GM23338 (cell line): ENCODE results near the gene ZNF415. TPM values are rescaled to one million over a fixed set of nuclear protein-coding genes. Genes with fewer than 3 reads are reported as not detected.

Experiments
- ATAC-seq: fragments of 200-7000 bp; cut with Tn5 transposase; 3 replicates; pipeline ENCODE4 v1.9.1; 2020
- DNase-seq: peaks from one replicate; pipeline ENCODE4 v3.0.0-alpha.2; 2015; ENCODE audit warnings: low spot score
- H2AFZ ChIP-seq: fragments of 200-600 bp; sonication (generic); 2 replicates; pipeline ENCODE4 v1.8.0; 2016; ENCODE audit warnings: antibody characterized with exemption, mild to moderate bottlenecking, moderate library complexity
- H3F3A ChIP-seq: fragments of 200-600 bp; sonication (generic); replicated peaks from 2 replicates; pipeline ENCODE4 v1.8.0; 2017; ENCODE audit warnings: antibody characterized with exemption, mixed run types, low read depth
- H3K27ac ChIP-seq: fragments of 200-600 bp; sonication (generic); 2 replicates; pipeline ENCODE4 v1.6.1; 2016; ENCODE audit warnings: low read depth
- H3K27me3 ChIP-seq: fragments of 200-600 bp; sonication (generic); 2 replicates; pipeline ENCODE4 v1.8.0; 2016; ENCODE audit warnings: mild to moderate bottlenecking, mixed run types, moderate library complexity; ENCODE audit not compliant: insufficient read depth
- H3K36me3 ChIP-seq: fragments of 200-600 bp; sonication (generic); 2 replicates; pipeline ENCODE4 v1.8.0; 2016; ENCODE audit warnings: mild to moderate bottlenecking; ENCODE audit not compliant: insufficient read depth
- H3K4me1 ChIP-seq: fragments of 200-600 bp; sonication (generic); 2 replicates; pipeline ENCODE4 v1.8.0; 2016; ENCODE audit warnings: mild to moderate bottlenecking, moderate library complexity; ENCODE audit not compliant: insufficient read depth
- H3K4me2 ChIP-seq: fragments of 200-600 bp; sonication (generic); 2 replicates; pipeline ENCODE4 v1.7.1; 2017; ENCODE audit warnings: mixed run types
- H3K4me3 ChIP-seq: fragments of 200-600 bp; sonication (generic); 2 replicates; pipeline ENCODE4 v1.6.1; 2016; ENCODE audit warnings: mixed run types
- H3K79me2 ChIP-seq: fragments of 200-600 bp; sonication (generic); replicated peaks from 2 replicates; pipeline ENCODE4 v1.8.0; 2017; ENCODE audit warnings: mild to moderate bottlenecking; ENCODE audit not compliant: insufficient read depth
- H3K9me2 ChIP-seq: fragments of 200-600 bp; sonication (generic); 2 replicates; pipeline ENCODE4 v1.8.0; 2017; ENCODE audit not compliant: insufficient read depth
- H4K20me1 ChIP-seq: fragments of 200-600 bp; sonication (generic); replicated peaks from 2 replicates; pipeline ENCODE4 v1.8.0; 2017; ENCODE audit warnings: mild to moderate bottlenecking; ENCODE audit not compliant: insufficient read depth
- H3K27ac Mint-ChIP-seq: 2 replicates; pipeline ENCODE4 v1.8.0; 2020; ENCODE audit warnings: inconsistent platforms, mild to moderate bottlenecking, moderate library complexity, mixed read lengths
- H3K27me3 Mint-ChIP-seq: 3 replicates; pipeline ENCODE4 v1.8.0; 2022; ENCODE audit warnings: low read depth, mild to moderate bottlenecking, moderate library complexity, mixed read lengths, inconsistent platforms; ENCODE audit not compliant: insufficient read depth, poor library complexity
- H3K36me3 Mint-ChIP-seq: 3 replicates; pipeline ENCODE4 v1.8.0; 2021; ENCODE audit warnings: low read depth, mild to moderate bottlenecking, inconsistent platforms, moderate library complexity, mixed read lengths
- H3K4me1 Mint-ChIP-seq: 3 replicates; pipeline ENCODE4 v1.8.0; 2020; ENCODE audit warnings: mild to moderate bottlenecking, inconsistent platforms, mixed read lengths
- H3K4me3 Mint-ChIP-seq: 3 replicates; pipeline ENCODE4 v1.8.0; 2021; ENCODE audit warnings: moderate library complexity, mild to moderate bottlenecking, inconsistent platforms, mixed read lengths
- H3K9me3 Mint-ChIP-seq: 3 replicates; pipeline ENCODE4 v1.8.0; 2020; ENCODE audit warnings: moderate library complexity, mild to moderate bottlenecking, inconsistent platforms, mixed read lengths
- CREB1 ChIP-seq: fragments of 250-450 bp; sonication (Bioruptor Pico); IDR thresholded peaks from 2 replicates; pipeline ENCODE4 v1.5.0; 2020; ENCODE audit warnings: low read depth, mild to moderate bottlenecking, moderate library complexity
- EZH2phosphoT487 ChIP-seq: fragments of 200-600 bp; sonication (generic); IDR thresholded peaks from one replicate; pipeline ENCODE4 v1.8.1; 2018; ENCODE audit warnings: antibody characterized with exemption; ENCODE audit not compliant: unreplicated experiment
- POLR2AphosphoS5 ChIP-seq: IDR thresholded peaks from 2 replicates; pipeline ENCODE4 v1.6.1; 2016; ENCODE audit warnings: antibody characterized with exemption, low read depth
- STAT1 ChIP-seq: IDR thresholded peaks from one replicate; pipeline ENCODE4 v1.6.1; 2016; ENCODE audit warnings: antibody characterized with exemption; ENCODE audit not compliant: unreplicated experiment
- ZNF331 ChIP-seq: fragments of 250-450 bp; sonication (Bioruptor Pico); IDR thresholded peaks from 2 replicates; pipeline ENCODE4 v1.5.0; 2020; ENCODE audit warnings: low read depth, mild to moderate bottlenecking, moderate library complexity
- polyA plus RNA-seq: library from polyadenylated mRNA; unstranded; fragments of >200 nt; fragmentation: Nextera tagmentation; extraction: Ambion mirVana; gene quantifications from 2 replicates; pipeline ENCODE4 v1.2.1, GENCODE V29; 2016
- total RNA-seq: library from RNA; depleted of rRNA; stranded (reverse); fragments of >200 nt; shearing (Covaris generic); gene quantifications from 2 replicates; pipeline ENCODE4 v1.2.3, GENCODE V29; 2014
- TF ChIP-seq, protein P1 (sequence below), 2 experiments: fragments of 200-600 bp in 1 of 2; sonication (generic) in 1 of 2; conservative IDR thresholded peaks; 2 replicates each; pipeline versions ENCODE4 v1.5.1 to v1.6.1; 2016 to 2017; ENCODE audit warnings: antibody characterized with exemption in 2 of 2, low read depth in 2 of 2, mild to moderate bottlenecking in 2 of 2, moderate library complexity in 1 of 2
- TF ChIP-seq, protein P2 (sequence below): IDR thresholded peaks from 2 replicates; pipeline ENCODE4 v1.6.1; 2016; ENCODE audit warnings: antibody characterized with exemption
- TF ChIP-seq, protein P3 (sequence below): IDR thresholded peaks from one replicate; pipeline ENCODE4 v1.6.1; 2018; ENCODE audit warnings: antibody characterized with exemption; ENCODE audit not compliant: unreplicated experiment

ZNF415 gene
- total and polyA plus RNA-seq, 2 experiments from 2014 or later: 9.2 to 9.3 TPM

DNA sequence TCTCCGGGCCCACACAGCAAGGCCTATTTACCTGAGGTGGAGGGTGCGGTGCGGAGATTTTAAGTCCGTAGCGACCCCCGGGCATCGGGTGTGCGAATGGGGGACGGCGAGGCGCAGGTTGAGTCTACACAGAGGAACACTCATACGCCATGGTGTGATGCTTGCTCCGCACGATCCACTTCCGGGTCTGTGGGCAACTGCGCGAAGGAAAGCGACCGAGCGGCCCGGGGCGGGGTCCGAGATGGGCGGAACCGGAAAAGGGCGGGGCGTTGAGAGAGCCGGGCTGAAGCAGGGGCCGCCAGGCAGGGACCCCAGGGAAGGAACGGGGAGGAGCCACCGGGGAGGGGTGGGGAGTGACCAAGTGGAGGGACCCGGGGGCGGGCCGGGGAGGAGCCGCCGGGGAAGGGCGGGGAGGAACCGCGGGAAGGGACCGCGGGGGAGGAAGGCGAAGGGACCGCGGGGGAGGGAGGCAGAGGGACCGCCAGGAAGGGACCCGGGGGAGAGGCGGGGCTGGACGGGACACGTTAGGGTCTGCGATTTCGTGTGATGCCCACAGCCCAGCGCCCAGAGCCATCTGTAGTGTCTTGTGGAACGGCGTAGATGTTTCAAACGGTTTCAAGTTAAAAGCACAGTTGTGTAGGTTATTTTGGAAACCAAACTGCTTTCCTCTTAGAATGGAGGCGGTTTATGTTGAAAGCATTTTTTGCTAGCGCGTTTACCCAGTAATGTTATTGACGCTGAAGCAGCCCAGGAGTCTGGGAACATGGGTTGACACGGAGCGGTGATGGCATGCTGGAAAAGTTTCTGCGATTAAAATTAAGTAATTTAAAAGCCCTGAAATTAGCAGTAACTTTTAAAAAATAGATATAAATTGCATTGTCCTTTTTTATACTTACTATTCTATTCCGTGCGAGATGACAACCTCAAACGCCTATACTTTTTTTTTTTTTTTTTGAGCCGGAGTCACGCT, 29.2 kb downstream of the ZNF415 start, which contains the start of gene ZNF160:
Gene ZNF160, minus strand, starts transcription at position 189 of the 970 bp plus-strand sequence. CDS start 17,146 bp downstream, outside the sequence.
- Histone ChIP-seq H3K4me2 (peak within 1 kb of the TSS; percentile 100), H3K27ac (peak within 1 kb of the TSS; percentile 93), H3K36me3 (no peaks in the 10 kb centered on the region; the same call in 1 of the 2 replicates), H3K4me1 (peaks cover 13% of the 10 kb centered on the region), H3K9me2 (no peaks in the 10 kb centered on the region), H3K4me3 (peak within 1 kb of the TSS; percentile 97), H3K27me3 (no peaks in the 10 kb centered on the region), H3K79me2 (peaks cover 41% of the 10 kb centered on the region), H3F3A (no peaks in the 10 kb centered on the region), H4K20me1 (peaks cover 15% of the 10 kb centered on the region), H2AFZ (peak within 1 kb of the TSS; percentile 99)
- Mint-ChIP-seq H3K36me3 (peaks cover 9% of the 10 kb centered on the region; the same call in 2 of the 3 replicates), H3K4me3 (peak within 1 kb of the TSS; percentile 85), H3K27ac (peak within 1 kb of the TSS; percentile 94), H3K4me1 (peaks cover 13% of the 10 kb centered on the region), H3K27me3 (peaks cover 8% of the 10 kb centered on the region), H3K9me3 (no peaks in the 10 kb centered on the region; the same call in 2 of the 3 replicates)
- DNase-seq (peak; percentile 99), ATAC-seq (peak; percentile 92)
- no peak for TF ChIP-seq ZNF331
- no peak for TF ChIP-seq EZH2phosphoT487
- TF ChIP-seq, protein P1, sequence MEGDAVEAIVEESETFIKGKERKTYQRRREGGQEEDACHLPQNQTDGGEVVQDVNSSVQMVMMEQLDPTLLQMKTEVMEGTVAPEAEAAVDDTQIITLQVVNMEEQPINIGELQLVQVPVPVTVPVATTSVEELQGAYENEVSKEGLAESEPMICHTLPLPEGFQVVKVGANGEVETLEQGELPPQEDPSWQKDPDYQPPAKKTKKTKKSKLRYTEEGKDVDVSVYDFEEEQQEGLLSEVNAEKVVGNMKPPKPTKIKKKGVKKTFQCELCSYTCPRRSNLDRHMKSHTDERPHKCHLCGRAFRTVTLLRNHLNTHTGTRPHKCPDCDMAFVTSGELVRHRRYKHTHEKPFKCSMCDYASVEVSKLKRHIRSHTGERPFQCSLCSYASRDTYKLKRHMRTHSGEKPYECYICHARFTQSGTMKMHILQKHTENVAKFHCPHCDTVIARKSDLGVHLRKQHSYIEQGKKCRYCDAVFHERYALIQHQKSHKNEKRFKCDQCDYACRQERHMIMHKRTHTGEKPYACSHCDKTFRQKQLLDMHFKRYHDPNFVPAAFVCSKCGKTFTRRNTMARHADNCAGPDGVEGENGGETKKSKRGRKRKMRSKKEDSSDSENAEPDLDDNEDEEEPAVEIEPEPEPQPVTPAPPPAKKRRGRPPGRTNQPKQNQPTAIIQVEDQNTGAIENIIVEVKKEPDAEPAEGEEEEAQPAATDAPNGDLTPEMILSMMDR (conservative IDR thresholded peaks at IDR 0.05; ENCODE audit: low read depth in 2 of 2): no peak
- peak; percentile 93 for TF ChIP-seq POLR2AphosphoS5
- no peak for TF ChIP-seq STAT1
- TF ChIP-seq, protein P2, sequence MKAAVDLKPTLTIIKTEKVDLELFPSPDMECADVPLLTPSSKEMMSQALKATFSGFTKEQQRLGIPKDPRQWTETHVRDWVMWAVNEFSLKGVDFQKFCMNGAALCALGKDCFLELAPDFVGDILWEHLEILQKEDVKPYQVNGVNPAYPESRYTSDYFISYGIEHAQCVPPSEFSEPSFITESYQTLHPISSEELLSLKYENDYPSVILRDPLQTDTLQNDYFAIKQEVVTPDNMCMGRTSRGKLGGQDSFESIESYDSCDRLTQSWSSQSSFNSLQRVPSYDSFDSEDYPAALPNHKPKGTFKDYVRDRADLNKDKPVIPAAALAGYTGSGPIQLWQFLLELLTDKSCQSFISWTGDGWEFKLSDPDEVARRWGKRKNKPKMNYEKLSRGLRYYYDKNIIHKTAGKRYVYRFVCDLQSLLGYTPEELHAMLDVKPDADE: peak; percentile 62; the same call in 1 of the 2 replicates
- TF ChIP-seq, protein P3, sequence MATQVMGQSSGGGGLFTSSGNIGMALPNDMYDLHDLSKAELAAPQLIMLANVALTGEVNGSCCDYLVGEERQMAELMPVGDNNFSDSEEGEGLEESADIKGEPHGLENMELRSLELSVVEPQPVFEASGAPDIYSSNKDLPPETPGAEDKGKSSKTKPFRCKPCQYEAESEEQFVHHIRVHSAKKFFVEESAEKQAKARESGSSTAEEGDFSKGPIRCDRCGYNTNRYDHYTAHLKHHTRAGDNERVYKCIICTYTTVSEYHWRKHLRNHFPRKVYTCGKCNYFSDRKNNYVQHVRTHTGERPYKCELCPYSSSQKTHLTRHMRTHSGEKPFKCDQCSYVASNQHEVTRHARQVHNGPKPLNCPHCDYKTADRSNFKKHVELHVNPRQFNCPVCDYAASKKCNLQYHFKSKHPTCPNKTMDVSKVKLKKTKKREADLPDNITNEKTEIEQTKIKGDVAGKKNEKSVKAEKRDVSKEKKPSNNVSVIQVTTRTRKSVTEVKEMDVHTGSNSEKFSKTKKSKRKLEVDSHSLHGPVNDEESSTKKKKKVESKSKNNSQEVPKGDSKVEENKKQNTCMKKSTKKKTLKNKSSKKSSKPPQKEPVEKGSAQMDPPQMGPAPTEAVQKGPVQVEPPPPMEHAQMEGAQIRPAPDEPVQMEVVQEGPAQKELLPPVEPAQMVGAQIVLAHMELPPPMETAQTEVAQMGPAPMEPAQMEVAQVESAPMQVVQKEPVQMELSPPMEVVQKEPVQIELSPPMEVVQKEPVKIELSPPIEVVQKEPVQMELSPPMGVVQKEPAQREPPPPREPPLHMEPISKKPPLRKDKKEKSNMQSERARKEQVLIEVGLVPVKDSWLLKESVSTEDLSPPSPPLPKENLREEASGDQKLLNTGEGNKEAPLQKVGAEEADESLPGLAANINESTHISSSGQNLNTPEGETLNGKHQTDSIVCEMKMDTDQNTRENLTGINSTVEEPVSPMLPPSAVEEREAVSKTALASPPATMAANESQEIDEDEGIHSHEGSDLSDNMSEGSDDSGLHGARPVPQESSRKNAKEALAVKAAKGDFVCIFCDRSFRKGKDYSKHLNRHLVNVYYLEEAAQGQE: no peak
- TF ChIP-seq CREB1 (CRISPR knock-in tag): peak; percentile 62
